DMS114 treated with DMSO at 0.1 percent for 48 hours (cell line): ENCODE measurements around the gene ADAP1.

Experiments
- DNase-seq: peaks from one replicate; lab custom pipeline; 2025; ENCODE audit not compliant: unreplicated experiment; lab: John Stamatoyannopoulos, UW

The ADAP1 gene

DNA sequence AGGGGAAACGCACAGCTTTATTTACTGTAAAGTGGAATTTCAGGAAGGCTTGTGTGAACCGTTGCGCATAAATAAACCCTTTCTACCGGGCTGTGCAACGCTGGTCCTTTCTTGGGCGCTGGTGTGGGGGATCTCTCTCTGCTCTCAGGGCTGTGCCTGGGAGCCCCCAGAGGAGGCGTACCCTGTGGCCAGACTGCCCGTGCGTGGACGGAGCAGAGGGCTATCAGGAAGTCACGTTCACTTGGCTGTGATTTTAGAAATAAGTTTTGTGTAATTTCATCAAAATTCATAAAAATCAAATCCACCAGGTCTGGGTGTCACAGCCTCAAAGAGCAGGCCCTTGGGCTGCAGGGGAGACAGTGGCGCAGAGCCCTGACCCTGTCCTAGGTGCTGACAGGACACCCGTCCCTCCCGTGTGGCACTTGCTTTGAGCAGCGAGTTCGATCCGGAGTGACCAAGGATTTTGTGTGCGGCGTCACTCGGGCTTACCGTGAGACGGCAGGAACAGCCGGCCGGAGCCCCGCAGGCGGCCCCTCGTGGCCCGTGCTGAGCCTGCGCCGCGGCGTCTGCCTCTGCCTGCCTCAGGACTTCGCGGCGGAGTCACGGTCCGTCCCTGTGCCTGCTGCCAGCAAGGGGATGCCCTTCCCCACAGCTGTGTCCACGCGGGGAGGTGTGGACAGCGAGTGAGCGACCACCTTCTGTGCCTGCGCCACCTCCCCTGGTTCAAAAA, 58.0 kb downstream of the ADAP1 start:
- DNase-seq: no peak

DNA sequence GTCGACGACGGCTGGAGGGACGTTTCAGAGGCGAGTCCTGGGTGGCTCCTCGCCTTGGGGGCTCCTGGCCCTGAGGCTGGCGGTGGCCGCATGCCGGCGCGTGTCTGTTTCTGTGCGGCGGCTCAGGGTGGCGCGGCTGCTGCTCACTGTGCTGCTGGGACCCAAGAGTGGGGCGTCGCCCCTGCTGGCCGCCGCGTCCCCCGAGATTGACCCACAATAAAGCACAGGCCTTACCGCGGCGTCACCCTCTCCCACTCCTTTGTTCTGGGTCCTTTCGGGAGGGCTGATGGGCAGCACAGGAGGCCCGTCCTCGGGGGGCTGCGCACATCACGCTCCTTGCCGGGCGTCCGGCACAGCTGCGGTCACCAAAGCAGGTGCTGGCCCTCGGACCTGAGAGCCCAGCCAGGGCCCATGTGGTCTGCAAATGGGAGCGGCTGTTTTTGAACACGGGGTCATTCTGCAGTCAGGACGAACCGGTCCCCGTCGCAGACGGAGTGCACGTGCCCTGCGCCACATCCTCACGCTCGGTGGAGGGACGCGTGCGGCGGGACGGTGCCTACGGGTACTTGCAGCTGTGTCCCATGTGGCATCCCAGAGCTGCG, 58.9 kb downstream of the ADAP1 start:
- no peak for DNase-seq

GRCh38 chr7:894927-895450, 59.5 kb downstream of the ADAP1 start:
- DNase-seq: no peak

- no peak for DNase-seq
These were observed 60.2 kb downstream of the ADAP1 start for GRCh38 chr7:894164-894867.

- DNase-seq: no peak
These were observed 60.8 kb downstream of the ADAP1 start for GRCh38 chr7:893686-894085.

DNA sequence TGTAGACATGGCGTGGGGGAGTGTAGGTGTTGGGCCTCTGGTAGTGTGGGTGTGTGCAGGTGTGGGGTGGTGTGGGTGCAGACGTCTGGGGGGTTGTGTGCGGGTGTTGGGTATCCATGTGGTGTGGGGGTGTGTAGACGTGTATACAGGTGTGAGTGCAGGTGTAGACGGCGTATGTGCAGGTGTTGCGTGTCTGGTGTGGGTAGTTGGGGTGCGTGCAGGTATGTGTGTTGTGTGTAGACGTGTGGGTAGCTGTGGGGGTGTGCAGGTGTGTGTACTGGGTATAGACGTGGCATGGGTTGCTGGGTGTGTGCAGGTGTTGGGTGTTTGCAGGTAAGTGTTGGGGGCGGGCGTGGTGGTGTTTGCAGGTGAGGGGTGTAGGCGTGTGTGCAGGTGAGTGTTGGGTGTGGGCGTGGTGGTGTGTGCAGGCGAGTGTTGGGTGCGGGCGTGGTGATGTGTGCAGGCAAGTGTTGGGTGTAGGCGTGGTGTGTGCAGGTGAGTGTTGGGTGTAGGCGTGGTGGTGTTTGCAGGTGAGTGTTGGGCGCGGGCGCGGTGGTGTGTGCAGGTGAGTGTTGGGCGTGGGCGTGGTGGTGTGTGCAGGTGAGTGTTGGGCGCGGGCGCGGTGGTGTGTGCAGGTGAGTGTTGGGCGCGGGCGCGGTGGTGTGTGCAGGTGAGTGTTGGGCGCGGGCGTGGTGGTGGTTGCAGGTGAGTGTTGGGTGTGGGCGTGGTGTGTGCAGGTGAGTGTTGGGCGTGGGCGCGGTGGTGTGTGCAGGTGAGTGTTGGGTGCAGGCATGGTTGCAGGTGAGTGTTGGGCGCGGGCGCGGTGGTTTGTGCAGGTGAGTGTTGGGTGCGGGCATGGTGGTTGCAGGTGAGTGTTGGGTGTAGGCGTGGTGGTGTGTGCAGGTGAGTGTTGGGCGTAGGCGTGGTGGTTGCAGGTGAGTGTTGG, 61.6 kb downstream of the ADAP1 start:
- DNase-seq: no peak

GRCh38 chr7:891805-892204, 62.7 kb downstream of the ADAP1 start:
- DNase-seq: no peak

DNA sequence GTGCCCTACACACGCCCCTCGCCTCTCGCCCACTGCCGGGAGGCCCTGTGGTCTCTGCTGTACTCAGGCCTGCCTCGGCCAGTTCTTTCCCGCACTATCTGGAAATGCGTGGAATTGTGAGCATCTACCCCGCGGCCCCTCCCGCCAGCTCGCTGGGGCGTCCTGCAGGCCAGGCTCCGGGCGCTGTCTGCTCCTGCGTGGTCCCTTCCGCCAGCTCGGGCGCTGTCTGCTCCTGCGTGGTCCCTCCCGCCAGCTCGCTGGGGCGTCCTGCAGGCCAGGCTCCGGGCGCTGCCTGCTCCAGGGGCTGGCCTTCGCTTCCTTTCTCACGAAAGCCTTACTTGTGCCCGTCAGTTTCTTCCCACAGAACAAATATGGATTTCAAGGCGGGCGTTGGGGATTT, 63.2 kb downstream of the ADAP1 start:
- DNase-seq: no peak

DNA sequence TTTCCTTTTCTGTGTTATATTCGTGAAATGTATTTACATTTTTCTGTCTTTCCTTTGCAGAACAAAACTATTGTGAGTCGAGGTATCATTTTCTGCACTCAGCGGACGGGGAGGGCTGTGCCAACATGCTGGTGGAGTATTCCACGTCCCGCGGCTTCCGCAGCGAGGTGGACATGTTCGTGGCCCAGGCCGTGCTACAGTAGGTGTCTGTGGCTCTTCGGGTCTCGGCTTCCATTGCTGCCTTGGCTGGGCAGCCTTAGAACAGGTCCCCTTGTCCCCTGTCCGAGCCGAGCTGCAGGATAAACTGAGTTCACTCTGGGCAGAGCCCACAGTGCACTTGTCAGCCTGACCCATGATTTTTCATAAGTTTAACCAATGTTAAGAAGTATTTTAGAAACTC, 63.6 kb downstream of the ADAP1 start:
- DNase-seq: no peak

DNA sequence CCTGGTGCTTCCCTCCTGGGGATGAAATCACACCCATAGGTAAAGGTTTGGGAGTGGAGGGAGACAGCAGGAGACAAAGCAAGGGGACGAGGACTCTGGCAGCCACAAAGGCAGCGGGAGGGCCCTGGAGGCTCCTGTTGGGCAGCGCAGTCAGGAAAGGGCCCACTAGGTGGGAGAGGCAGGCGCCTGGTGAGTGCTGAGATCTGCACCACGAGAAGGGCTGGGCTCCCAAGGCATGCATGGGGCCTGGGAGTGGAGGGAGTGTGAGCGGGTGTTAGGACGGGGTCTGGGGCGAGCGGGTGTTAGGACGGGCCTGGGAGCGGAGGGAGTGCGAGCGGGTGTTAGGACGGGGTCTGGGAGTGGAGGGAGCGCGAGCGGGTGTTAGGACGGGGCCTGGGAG, 65.1 kb downstream of the ADAP1 start:
- DNase-seq: no peak

GRCh38 chr7:889025-889390, 65.5 kb downstream of the ADAP1 start:
- no peak for DNase-seq

DNA sequence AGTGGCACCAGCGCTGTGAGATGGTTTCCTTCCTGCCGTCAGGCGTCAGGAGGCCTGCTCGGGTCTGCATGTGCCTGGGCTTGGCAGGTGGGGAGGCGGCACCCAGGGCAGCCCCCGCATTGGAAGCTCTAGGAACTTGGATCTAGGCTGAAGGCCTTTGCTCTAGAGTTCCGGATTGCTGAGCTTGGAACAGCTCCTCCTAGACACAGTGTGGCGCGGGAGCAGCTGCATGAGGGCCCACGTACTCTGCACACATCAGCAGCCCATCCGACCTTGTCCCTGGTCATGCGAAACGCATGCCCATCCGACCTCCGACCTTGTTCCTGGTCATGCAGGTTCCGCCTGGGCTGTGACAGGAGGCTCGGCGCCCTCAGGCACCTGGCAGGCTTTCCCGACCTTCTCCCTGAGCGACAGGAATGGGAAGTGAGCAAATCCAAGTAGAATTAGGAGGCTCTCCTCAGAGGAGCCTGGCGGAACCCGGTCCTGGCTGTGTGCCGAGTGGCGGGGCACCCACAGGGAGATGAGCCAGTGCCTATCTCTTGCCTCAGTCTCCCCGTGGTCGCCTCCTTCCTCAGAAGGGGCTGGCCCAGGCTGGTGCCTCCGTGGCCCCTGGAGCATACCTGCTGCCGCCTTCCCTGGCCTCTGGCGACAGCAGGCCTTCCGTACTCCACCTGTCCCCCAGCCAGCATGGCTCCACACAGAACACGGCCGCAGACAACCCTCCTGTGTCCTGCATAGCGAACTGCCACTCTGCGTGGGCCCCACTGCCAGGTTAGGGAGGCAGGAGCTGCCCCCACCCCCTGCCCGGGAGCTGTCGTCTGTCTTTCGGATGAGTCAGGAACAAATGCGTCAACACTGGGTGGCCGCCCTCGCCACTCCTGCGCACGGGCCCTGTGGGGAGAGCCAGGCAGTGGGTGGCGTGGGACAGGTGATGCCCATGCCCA, 66.1 kb downstream of the ADAP1 start:
- no peak for DNase-seq

DNA sequence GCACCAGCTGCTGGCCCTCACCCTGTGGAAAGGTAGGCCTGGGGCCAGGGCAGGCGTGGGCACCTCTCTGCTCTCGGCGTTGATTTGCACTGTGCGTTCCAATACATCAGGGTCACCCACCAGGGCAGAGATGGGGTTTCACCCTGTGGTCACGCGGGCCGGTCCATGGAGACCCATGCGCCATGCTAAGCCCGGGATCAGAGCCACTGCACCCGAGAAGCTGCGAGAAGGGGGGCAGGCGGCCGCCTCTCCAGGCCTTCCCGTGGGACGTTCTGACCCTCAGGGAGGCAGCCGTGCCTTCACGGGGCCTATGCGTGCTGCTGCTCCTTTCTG, 67.0 kb downstream of the ADAP1 start:
- no peak for DNase-seq

GRCh38 chr7:886626-887487, 67.6 kb downstream of the ADAP1 start:
- DNase-seq: no peak

- DNase-seq: no peak
These were observed 68.4 kb downstream of the ADAP1 start for GRCh38 chr7:885893-886625.

DNA sequence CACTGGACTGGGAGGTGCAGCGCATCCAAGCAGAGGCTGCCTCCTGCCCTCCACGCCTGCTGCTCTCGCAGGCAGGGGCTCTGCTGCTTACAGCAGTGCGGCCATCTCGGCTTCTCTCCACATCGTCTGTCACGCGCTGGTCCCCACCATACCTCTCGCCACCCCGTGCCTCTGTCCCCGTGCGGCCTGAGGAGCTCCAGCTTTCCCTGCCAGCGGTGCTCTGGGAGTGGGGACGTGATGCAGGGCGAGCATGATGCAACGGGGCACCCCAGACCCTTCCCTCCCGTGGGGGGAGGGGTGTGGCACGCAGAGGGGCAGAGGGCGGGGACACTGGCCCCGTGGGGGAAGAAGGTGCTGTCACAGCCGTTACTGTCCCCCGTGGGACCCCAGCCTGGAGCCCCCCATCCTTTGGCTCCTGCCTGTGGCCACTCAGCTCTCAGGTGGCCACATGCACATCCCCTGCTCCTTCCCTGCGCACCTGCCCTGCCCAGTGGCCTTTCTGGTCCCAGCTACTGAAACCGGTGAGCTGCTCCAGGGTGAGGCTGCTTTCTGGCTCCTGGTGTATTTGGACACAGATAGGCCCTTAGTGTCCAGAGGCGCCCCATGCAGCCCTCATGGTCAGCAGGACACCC, 69.1 kb downstream of the ADAP1 start:
- no peak for DNase-seq

DNA sequence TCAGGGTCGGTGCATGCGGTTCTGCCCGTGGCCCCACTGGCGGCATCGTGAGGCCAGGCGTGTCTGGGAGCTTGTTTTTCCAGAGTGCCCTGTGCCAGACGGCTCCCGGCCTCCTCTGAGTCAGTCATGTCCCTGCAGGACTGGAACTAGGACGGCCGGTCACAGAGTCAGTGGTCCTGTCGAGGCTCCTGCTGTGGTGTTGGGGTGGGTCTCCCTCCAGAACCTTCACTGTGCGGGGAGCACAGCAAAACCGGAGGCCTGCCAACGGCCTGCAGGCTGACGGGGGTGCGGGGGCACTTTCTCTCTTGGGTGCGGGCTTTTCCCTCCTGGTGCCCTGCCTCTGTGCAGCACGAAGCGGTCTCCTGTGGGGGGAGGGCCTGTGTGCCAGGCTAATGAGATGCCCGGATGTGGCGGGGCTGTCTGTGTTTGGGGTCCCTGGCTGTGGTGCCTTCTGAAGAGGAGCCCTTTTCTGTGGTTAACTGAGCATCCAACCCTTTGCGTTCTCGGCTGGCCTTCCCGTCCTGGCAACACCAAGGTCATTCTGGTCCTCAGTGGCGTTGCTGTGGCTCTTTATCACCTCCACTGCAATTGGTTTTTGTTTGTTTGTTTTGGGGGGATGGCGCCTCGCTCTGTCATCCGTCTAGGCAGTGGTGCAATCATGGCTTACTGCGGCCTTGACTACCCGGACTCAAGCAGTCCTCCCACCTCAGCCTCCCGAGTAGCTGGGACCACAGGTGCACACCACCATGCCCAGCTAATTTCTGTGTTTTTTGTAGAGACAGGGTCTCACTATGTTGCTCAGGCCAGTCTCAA, 70.1 kb downstream of the ADAP1 start:
- no peak for DNase-seq
